HG03354 (cell line): ENCODE results near the gene SLC24A4.

Experiments
- ATAC-seq: cut with Tn5 transposase; IDR thresholded peaks from one replicate; pipeline ENCODE4 v1.9.1; 2021; ENCODE audit warnings: mild to moderate bottlenecking; ENCODE audit not compliant: unreplicated experiment, poor library complexity, severe bottlenecking

SLC24A4 gene

DNA sequence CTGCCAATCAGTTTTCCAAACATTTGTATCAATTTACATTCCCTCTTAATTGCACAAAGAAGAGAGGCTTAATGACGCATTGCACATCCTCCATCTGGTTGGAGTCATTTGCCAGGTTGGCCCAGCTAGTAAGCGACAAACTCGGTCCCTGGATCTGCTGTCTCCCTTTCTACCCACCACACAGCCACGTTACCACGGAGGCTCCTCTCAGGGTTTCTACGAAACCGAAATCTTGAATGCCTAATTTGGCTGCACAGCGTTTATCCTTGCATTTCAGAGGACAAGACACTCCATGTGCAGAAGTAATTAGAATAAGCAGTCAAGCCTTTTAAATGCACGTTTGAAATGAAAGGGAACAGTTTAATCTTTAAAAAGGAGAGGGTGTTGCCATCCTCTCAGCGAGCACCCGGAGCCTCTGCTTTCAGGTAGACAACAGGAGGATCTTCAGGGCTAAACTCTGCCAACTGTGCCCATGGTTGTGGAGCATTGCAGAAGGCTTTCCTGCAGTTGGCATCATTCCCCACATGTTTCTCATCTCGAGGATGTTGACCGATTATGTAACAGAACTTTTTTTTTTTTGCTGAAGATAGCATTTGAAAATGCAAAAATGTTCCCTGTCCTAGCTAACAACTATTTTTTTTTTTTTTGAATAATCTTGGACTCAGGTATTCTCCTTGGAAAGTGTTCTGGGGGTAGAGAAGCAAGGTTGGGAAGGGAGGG lies 37.8 kb downstream of the SLC24A4 start:
- no peak for ATAC-seq

- no peak for ATAC-seq
These were observed 39.8 kb downstream of the SLC24A4 start for GRCh38 chr14:92362781-92363235.

DNA sequence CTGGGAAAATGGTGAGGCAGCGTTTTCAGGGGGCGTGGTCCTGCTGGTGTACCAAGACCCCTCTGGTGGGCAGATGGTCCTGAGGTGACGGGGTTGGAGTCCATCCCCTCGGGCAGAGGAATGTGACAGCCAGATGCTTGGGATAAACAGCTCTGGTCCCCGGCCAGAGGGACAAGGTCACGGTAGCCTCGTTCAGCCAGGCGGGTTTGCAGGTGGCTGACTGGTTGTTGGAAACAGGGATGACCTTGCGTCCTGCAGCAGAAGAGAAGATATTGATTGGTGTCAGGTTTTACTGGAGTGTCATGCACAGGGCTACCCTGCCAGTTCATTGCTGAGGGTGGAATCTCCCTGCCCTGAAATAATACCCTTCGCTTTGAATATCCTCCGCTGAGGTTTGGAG lies 43.3 kb downstream of the SLC24A4 start:
- ATAC-seq: no peak

GRCh38 chr14:92368001-92368400 lies 45.0 kb downstream of the SLC24A4 start:
- ATAC-seq: no peak

DNA sequence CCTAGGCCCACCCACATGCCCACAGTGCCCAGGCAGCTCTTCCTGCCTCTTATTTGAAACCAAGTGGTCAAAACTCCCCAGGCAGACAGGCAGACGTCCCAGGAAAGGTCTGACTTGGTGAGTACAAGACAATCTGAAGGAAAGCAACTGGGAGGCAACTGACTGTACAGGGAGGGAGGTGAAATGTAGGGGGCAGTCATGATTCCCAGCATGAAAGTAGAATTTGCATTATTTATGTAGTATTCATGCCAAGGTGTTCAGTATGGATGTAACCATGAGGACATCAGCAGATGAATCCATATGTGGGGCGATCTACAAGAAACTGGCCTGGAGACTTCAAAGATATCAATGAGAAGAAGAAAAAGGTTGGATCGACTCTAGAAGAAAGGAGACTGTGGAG lies 46.1 kb downstream of the SLC24A4 start:
- no peak for ATAC-seq

- no peak for ATAC-seq
These were observed 49.3 kb downstream of the SLC24A4 start for GRCh38 chr14:92372230-92372629.

DNA sequence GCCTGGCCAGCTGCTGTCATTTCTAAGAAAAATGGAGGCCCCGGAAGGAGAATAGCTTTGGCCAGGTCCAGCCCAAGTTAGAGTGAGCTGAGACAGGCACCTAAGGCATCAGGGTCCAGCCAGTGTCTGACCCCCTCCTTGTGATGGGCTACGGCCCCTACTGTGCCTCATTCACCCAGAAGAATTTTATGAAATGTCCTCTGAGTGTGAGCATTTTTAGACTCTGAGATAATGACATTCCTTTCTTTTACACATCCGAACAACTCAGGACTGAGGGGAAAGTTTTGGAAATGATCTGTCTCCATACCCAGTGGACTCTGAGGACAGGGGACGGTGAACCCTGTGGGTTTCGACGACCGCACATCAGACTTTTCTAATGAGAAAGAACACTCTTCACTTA lies 50.4 kb downstream of the SLC24A4 start:
- no peak for ATAC-seq

- no peak for ATAC-seq
These were observed 57.2 kb downstream of the SLC24A4 start for GRCh38 chr14:92380131-92380530.

- ATAC-seq: no peak
These were observed 57.6 kb downstream of the SLC24A4 start for GRCh38 chr14:92380582-92380981.

DNA sequence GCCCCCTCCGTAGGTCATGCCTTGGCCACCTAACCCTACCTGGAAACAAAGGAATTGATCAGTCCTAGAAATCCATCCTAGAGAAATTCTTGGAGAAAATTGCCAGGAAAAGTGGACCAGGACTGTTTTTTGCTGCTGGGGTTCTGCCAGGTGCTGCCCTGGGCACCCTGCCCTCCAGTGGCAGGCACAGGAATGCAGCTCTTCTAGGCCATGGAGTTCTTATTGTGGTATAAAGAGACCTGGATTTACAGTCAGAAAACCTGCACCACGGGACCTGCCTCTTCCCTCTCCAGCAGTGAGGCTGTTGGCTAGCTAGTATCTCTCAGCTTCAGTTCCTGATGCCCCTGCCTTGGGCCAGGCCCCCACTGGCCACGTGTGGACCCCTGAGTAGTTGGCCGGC lies 59.7 kb downstream of the SLC24A4 start:
- no peak for ATAC-seq

- ATAC-seq: no peak
These were observed 60.8 kb downstream of the SLC24A4 start for GRCh38 chr14:92383805-92384204.

DNA sequence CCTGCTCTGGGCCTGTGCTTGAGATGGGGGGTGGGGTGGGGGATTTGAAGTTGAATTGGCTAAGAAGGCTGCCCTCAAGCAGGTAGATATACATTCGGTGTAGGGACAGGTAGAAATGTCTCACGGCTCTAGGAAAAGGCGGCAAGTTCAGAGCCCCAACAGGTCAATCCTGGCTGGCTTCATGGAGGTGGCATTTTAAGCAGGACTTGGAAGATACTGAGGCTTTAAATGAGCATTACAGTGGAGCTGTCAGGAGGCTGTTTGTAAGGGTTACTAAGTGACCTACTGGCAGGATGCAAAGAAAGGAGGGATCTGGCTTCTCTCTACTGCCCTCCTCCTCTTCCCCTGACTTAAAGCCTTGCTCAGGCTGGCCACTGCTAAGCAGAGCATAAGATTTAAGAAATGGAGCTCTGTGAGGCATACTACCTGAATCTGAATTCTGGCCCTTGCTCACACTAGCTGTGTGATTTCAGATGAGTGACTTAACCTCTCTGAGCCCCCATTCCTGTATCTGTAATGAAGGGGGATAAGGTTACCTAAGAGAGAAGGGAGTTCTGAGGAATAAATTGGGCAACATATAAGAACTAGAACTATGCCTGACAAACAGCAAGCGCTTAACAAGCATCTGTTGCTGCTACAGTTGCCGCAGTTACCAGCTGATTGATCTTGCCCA lies 61.6 kb downstream of the SLC24A4 start:
- no peak for ATAC-seq

GRCh38 chr14:92385561-92385960 lies 62.6 kb downstream of the SLC24A4 start:
- no peak for ATAC-seq

- no peak for ATAC-seq
These were observed 63.2 kb downstream of the SLC24A4 start for GRCh38 chr14:92386165-92386564.

DNA sequence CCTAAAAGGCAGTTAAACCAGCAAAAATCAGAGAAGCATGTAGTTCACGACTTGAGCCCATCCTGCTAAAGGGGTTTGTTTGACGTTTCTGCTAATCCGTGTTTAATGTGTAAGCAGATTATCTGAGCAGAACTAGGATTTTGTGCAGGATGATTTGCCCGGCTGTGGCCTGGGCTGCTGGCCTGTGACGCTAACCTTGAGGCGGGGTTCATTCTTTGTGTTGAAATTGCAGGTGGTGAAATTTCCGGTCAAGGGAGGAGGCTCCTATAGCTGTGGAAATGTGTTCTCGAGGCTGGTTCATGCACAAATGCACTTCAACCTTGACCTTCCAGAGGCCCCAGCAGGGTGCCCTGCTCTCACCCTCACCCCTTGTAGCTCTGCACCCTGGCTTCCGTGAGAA lies 63.7 kb downstream of the SLC24A4 start:
- ATAC-seq: no peak

DNA sequence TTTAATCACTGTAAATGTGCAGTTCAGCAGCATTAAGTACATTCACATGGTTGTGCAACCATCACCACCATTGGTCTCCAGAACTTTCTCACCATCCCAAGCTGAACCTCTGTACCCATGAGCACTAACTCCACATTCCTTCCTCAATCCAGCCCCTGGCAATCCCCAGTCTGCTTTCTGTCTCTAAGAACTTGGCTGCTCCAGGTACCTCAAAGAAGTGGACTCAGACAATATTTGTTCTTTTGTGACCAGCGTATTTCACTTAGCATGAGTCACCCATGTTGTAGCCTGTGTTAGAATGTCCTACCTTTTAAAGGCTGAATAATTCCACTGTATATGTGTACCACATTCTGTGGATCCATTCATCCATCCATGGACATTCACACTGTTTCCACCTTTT lies 64.6 kb downstream of the SLC24A4 start:
- ATAC-seq: no peak

GRCh38 chr14:92389598-92390158 lies 66.7 kb downstream of the SLC24A4 start:
- ATAC-seq: no peak

- no peak for ATAC-seq
These were observed 68.8 kb downstream of the SLC24A4 start for GRCh38 chr14:92391726-92392125.

GRCh38 chr14:92392711-92393110 lies 69.7 kb downstream of the SLC24A4 start:
- ATAC-seq: no peak

DNA sequence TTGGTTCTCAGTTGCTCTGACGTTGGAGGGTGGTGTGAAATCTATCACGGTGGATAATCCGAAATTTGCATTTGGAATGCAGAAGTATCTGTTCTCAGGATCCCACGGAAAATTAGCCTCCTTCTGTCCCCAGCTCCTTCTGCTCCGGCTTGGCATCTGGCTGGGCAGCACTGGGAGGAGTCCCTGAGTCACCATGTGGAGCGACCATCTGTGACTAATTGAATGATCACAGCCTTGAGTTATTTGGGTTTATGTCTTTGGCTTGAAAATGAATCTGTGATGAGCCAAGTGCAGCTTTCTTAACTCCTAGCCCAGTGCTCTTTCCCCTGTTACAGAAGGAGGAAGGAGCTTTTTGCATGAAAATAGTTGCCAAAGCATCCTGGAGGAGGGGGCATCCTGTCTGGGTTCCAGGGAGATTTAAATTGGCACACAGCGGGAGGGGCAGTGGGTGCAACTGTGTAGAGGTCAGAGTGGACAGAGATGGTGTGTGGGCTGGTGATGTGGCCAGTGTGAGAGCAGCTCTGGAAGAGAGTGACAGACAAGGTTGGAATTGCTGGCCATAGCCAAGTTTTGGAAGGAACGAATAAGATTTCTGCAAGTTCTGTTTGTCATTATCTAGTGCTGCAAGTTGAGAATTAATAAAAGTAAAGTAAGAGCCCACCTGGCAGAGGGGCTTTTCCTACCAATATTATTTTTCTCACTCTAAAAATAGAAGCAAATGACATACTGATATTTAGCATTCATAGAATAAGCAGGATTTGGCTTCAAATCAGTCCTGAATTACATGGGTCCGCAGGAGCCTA lies 74.4 kb downstream of the SLC24A4 start:
- ATAC-seq: no peak
